ENCODE measurements around the gene PRDX5.
"Not testable (repeated sequence)": the region's sequence is repeated elsewhere in the genome, so short reads cannot be mapped to it uniquely, and the experiment has no call there.

The PRDX5 gene

GRCh38 chr11:64306563-64306875 lies 11.4 kb upstream of the PRDX5 start:
- DNase-seq: no peak

- no peak for DNase-seq
These were observed 10.9 kb upstream of the PRDX5 start for GRCh38 chr11:64306876-64307622.

GRCh38 chr11:64307795-64308194 lies 10.1 kb upstream of the PRDX5 start:
- DNase-seq: not testable (repeated sequence)

- DNase-seq: no peak
These were observed 5.0 kb upstream of the PRDX5 start for GRCh38 chr11:64312947-64313346.

- DNase-seq: no peak
These were observed 4.3 kb upstream of the PRDX5 start for GRCh38 chr11:64313491-64314145.

DNA sequence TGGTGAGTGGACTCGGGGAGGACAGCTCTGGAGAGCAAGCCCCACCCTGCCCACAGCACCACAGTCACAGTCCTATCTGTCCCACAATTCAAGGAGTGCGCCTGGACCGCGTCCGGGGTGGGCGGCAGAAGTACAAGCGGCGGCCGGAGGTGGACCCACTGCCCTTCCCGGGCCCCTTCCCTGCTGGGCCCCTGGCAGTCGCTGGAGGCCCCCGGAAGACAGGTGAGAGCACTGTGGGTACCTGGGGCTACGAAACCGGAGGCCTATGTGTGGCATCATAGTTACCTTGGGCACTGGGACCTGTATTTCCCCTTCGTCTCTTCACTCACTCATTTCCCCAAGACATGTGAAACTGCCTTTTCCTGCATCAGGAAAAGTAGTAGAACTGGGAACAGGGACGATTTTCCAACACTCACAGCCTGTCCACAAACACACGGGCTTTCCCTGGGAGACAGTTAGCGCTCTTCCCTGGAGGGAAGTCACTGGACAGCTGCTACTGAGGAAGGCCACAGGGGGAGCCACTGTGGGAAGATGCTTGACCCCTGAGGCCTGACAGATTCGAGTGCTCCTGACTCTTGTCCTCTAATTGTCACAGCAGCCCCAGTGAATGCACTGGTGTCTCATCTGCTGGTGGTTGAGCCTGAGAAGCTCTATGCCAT lies 3.6 kb upstream of the PRDX5 start:
- DNase-seq: no peak

DNA sequence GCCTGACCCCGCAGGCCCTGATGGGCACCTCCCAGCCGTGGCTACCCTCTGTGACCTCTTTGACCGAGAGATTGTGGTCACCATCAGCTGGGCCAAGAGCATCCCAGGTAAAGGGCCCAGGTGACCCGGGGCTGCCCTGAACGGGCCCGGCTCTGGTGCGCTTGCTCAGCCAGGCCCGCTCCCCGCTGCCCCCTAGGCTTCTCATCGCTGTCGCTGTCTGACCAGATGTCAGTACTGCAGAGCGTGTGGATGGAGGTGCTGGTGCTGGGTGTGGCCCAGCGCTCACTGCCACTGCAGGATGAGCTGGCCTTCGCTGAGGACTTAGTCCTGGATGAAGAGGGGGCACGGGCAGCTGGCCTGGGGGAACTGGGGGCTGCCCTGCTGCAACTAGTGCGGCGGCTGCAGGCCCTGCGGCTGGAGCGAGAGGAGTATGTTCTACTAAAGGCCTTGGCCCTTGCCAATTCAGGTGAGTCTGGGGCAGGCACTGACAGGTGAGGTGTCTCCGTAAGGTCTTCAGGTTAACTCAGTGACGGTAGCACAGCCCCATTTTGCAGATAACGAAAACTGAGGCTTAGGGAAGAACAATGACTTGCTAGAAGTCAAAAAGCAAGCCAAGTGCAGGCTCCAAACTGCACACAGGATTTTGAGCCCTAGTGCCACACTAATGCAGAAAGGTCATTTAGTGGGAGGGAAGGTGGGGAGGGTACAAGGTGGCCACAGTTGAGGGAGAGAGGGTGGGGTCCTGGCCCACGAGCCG lies 2.9 kb upstream of the PRDX5 start:
- no peak for DNase-seq

DNA sequence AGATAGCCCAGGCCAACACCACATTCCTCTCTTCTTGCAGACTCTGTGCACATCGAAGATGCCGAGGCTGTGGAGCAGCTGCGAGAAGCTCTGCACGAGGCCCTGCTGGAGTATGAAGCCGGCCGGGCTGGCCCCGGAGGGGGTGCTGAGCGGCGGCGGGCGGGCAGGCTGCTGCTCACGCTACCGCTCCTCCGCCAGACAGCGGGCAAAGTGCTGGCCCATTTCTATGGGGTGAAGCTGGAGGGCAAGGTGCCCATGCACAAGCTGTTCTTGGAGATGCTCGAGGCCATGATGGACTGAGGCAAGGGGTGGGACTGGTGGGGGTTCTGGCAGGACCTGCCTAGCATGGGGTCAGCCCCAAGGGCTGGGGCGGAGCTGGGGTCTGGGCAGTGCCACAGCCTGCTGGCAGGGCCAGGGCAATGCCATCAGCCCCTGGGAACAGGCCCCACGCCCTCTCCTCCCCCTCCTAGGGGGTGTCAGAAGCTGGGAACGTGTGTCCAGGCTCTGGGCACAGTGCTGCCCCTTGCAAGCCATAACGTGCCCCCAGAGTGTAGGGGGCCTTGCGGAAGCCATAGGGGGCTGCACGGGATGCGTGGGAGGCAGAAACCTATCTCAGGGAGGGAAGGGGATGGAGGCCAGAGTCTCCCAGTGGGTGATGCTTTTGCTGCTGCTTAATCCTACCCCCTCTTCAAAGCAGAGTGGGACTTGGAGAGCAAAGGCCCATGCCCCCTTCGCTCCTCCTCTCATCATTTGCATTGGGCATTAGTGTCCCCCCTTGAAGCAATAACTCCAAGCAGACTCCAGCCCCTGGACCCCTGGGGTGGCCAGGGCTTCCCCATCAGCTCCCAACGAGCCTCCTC lies 2.0 kb upstream of the PRDX5 start:
- not testable (repeated sequence) for DNase-seq

DNA sequence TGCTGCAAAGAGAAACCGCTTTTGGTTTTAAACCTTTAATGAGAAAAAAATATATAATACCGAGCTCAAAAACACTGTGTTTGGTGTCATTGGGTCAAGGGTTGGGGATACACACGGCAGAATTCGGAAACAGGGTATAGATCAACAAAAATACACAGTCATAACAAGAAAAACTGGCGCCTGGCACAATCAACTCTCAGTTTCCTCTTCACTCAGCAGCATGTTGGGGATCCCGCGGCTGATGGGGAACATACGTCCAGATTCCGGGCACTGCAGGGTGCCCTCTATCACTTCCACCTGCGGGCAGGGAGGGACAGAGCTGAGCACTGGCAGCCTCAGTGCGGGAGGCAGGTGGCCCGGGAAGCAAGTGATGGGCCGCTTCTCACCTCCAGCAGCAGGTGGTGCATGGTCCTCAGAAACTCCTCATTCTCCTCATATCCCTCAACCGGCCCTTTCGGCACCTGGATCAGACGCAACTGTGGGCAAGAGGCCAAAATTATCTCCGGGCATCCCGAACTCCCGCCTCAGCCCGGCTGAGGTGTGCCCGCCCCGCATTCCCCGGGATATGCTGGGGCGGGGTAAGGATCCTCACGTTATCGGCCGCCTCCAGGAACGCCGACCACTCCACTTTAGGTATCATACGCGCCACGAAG lies 1.1 kb upstream of the PRDX5 start:
- DNase-seq: no peak

- peak; percentile 97 for DNase-seq
These were observed 478 bp upstream of the PRDX5 start, which contains the start of gene TRMT112 for GRCh38 chr11:64317325-64317960. Gene TRMT112 (minus strand): TSS chr11:64317559. CDS start chr11:64317526, 33 bp downstream.

DNA sequence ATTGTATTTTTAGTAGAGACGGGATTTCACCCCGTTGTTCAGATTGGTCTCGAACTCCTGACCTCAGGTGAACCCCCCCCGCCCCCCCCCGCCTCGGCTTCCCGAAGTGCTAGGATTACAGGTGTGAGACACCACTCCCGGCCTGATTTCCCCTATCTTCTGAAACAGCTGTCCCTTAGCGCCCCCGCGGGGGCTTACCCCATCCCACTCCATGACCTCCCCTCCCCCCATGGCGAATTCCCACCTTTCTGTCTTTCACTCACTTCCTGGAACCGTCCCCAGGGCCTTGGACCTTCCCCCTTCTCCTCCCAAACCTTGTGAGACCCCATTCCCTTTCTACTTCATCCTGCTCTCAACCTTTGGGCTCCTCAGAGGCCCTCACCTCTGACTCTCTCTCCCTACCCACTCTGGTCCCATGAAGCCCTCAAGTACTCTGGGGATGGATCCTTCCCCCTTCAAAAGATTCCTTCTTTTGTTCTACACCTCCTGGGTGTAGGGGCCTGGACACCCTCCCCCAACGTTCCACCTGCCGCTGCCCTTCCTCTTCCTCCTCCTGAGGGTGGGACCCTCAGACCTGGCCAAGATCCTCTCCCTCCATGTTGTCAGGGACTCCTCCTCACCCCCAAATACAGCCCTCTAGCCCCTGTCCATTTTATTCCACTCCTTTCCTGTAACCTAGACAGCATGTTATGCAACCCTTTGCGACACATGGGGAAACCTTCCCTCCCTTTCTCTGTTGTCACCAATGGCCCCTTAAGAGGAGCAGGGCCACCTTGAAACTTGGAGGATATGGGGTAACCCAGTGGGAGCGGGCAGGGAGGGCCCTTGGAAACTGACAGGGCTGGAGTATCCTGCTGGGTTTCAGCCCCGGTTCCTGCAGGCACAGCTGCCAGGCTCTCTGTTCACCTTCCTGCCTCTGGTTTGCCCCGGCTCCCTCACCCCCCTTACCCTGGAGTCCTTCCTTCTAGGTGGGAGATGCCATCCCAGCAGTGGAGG lies 1.1 kb downstream of the PRDX5 start:
- DNase-seq: no peak

GRCh38 chr11:64320556-64320955 lies 2.6 kb downstream of the PRDX5 start:
- no peak for DNase-seq

DNA sequence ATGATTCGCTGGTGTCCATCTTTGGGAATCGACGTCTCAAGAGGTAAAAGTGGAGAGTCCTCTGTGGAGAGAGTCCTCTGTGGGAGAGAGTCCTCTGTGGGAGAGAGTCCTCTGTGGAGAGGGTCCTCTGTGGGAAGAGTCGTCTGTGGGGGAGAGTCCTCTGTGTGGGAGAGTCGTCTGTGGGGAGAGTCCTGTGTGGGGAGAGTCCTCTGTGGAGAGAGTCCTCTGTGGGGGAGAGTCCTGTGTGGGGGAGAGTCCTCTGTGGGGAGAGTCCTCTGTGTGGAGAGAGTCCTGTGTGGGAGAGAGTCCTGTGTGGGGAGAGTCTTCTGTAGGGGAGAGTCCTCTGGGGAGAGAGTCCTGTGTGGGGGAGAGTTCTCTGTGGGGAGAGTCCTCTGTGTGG lies 3.1 kb downstream of the PRDX5 start:
- no peak for DNase-seq

GRCh38 chr11:64321533-64321932 lies 3.6 kb downstream of the PRDX5 start:
- DNase-seq: no peak

- no peak for DNase-seq
These were observed 5.0 kb downstream of the PRDX5 start for GRCh38 chr11:64322925-64323260.

- no peak for DNase-seq
These were observed 5.5 kb downstream of the PRDX5 start for GRCh38 chr11:64323373-64323772.

- DNase-seq: not testable (repeated sequence)
These were observed 6.1 kb downstream of the PRDX5 start for GRCh38 chr11:64323984-64324383.

- no peak for DNase-seq
These were observed 7.0 kb downstream of the PRDX5 start for GRCh38 chr11:64324692-64325469.

DNA sequence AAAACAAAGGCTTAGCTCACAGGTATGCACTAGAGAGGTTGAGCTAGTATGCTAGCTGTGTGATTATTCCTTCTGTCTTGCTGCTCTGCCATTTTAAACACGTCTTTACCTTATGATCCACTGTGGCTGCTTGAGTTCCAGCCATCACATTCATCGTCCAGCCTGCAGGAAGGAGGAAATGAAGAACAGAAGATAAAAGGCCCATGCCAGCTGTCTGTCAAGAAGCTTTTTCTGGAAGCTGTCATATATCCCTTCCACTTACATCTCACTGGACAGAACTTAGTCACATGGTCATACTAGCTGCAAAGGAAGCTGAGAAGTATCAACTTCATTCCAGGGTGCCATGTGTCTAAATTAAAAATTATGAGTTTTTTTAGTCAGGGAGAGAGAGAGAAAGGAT lies 9.5 kb downstream of the PRDX5 start:
- no peak for DNase-seq
